H9 (cell line): Measurements from ENCODE around the gene ADAM30. TPM values are rescaled to one million over a fixed set of nuclear protein-coding genes. Genes with fewer than 3 reads are reported as not detected.

Experiments
- DNase-seq: peaks from one replicate; pipeline ENCODE4 v3.0.0-alpha.2; 2017
- H2AFZ ChIP-seq: one replicate; pipeline ENCODE4 v1.6.1; 2013; ENCODE audit warnings: mild to moderate bottlenecking, low read length, control low read depth, moderate library complexity
- H2AK5ac ChIP-seq: 2 replicates; pipeline ENCODE4 v1.6.1; 2013; ENCODE audit warnings: low read length, control low read depth, mixed read lengths; ENCODE audit not compliant: insufficient read length
- H2BK120ac ChIP-seq: one replicate; pipeline ENCODE4 v1.6.1; 2013; ENCODE audit warnings: low read depth, mild to moderate bottlenecking, low read length, control low read depth, inconsistent platforms; ENCODE audit not compliant: poor library complexity, severe bottlenecking
- H2BK12ac ChIP-seq: 2 replicates; pipeline ENCODE4 v1.6.1; 2013; ENCODE audit warnings: low read length, control low read depth, mixed read lengths, low read depth; ENCODE audit not compliant: insufficient read length
- H2BK15ac ChIP-seq: 2 replicates; pipeline ENCODE4 v1.6.1; 2013; ENCODE audit warnings: low read depth, low read length, control low read depth
- H2BK20ac ChIP-seq: one replicate; pipeline ENCODE4 v1.6.1; 2013; ENCODE audit warnings: low read depth, mild to moderate bottlenecking, low read length, control low read depth, inconsistent platforms; ENCODE audit not compliant: poor library complexity, severe bottlenecking
- H2BK5ac ChIP-seq: 2 replicates; pipeline ENCODE4 v1.6.1; 2013; ENCODE audit warnings: low read length, control low read depth, mixed read lengths; ENCODE audit not compliant: insufficient read length
- H3K14ac ChIP-seq: 2 replicates; pipeline ENCODE4 v1.6.1; 2013; ENCODE audit warnings: low read length, control low read depth; ENCODE audit not compliant: insufficient read depth
- H3K18ac ChIP-seq: 2 replicates; pipeline ENCODE4 v1.6.1; 2013; ENCODE audit warnings: low read depth, mild to moderate bottlenecking, mixed read lengths, low read length, control low read depth; ENCODE audit not compliant: insufficient read length
- H3K23ac ChIP-seq: 2 replicates; pipeline ENCODE4 v1.6.1; 2013; ENCODE audit warnings: low read length, control low read depth, mixed read lengths, low read depth; ENCODE audit not compliant: insufficient read length
- H3K23me2 ChIP-seq: 2 replicates; pipeline ENCODE4 v1.6.1; 2013; ENCODE audit warnings: low read depth, mild to moderate bottlenecking, mixed read lengths, low read length, control low read depth; ENCODE audit not compliant: insufficient read length, poor library complexity, severe bottlenecking
- H3K27ac ChIP-seq: 2 replicates; pipeline ENCODE4 v1.5.1; 2013; ENCODE audit warnings: low read length, control low read depth, mixed read lengths, low read depth; ENCODE audit not compliant: insufficient read length
- H3K27me3 ChIP-seq: 2 replicates; pipeline ENCODE4 v1.6.1; 2013; ENCODE audit warnings: low read length, control low read depth, inconsistent platforms; ENCODE audit not compliant: insufficient read depth
- H3K4ac ChIP-seq: 2 replicates; pipeline ENCODE4 v1.6.1; 2013; ENCODE audit warnings: low read depth, mild to moderate bottlenecking, control low read depth, inconsistent platforms, low read length, moderate library complexity
- H3K4me1 ChIP-seq: 2 replicates; pipeline ENCODE4 v1.6.1; 2013; ENCODE audit warnings: low read length, control low read depth, inconsistent platforms; ENCODE audit not compliant: insufficient read depth
- H3K4me2 ChIP-seq: 2 replicates; pipeline ENCODE4 v1.6.1; 2013; ENCODE audit warnings: low read length, control low read depth, mixed read lengths; ENCODE audit not compliant: insufficient read length, insufficient read depth
- H3K56ac ChIP-seq: 2 replicates; pipeline ENCODE4 v1.6.1; 2013; ENCODE audit warnings: low read depth, mild to moderate bottlenecking, mixed read lengths, low read length, control low read depth; ENCODE audit not compliant: insufficient read length
- H3K79me1 ChIP-seq: 2 replicates; pipeline ENCODE4 v1.6.1; 2013; ENCODE audit warnings: low read depth, mild to moderate bottlenecking, moderate library complexity, low read length, control low read depth, inconsistent platforms; ENCODE audit not compliant: insufficient read depth, poor library complexity, severe bottlenecking
- H3K79me2 ChIP-seq: 2 replicates; pipeline ENCODE4 v1.6.1; 2013; ENCODE audit warnings: low read length, control low read depth, inconsistent platforms; ENCODE audit not compliant: insufficient read depth
- H3K9ac ChIP-seq: 2 replicates; pipeline ENCODE4 v1.6.1; 2013; ENCODE audit warnings: low read length, control low read depth, mixed read lengths; ENCODE audit not compliant: insufficient read length; ENCODE audit errors: extremely low read depth
- H3K9me3 ChIP-seq: one replicate; pipeline ENCODE4 v1.6.1; 2013; ENCODE audit warnings: low read depth, low read length, inconsistent platforms; ENCODE audit not compliant: control insufficient read depth
- H3T11ph ChIP-seq: one replicate; pipeline ENCODE4 v1.6.1; 2013; ENCODE audit warnings: mild to moderate bottlenecking, low read length, control low read depth, inconsistent platforms
- H4K20me1 ChIP-seq: one replicate; pipeline ENCODE4 v1.6.1; 2013; ENCODE audit not compliant: control insufficient read depth, insufficient read length, insufficient read depth
- H4K5ac ChIP-seq: 2 replicates; pipeline ENCODE4 v1.6.1; 2013; ENCODE audit warnings: low read depth, mild to moderate bottlenecking, mixed read lengths, low read length, control low read depth; ENCODE audit not compliant: insufficient read length
- H4K8ac ChIP-seq: replicated peaks from 2 replicates; pipeline ENCODE4 v1.6.1; 2013; ENCODE audit warnings: low read length, control low read depth, mixed read lengths, low read depth; ENCODE audit not compliant: insufficient read length
- H4K91ac ChIP-seq: 2 replicates; pipeline ENCODE4 v1.6.1; 2013; ENCODE audit warnings: low read depth, mild to moderate bottlenecking, moderate library complexity, mixed read lengths, low read length, control low read depth; ENCODE audit not compliant: insufficient read length
- H3K27ac Mint-ChIP-seq, 3 experiments: 2 replicates in 2 of 3; 3 replicates in 1 of 3; pipeline ENCODE4 v1.8.0; 2020 to 2021; ENCODE audit warnings: mixed read lengths in 3 of 3, mild to moderate bottlenecking in 1 of 3, moderate library complexity in 1 of 3
- H3K27me3 Mint-ChIP-seq: 2 replicates; pipeline ENCODE4 v1.8.0; 2021; ENCODE audit warnings: low read depth, mild to moderate bottlenecking, moderate library complexity, mixed read lengths
- H3K36me3 Mint-ChIP-seq, 3 experiments: 2 replicates in 2 of 3; 3 replicates in 1 of 3; pipeline ENCODE4 v1.8.0; 2020 to 2021; ENCODE audit warnings: low read depth in 3 of 3, mixed read lengths in 3 of 3; ENCODE audit not compliant: insufficient read depth in 1 of 3
- H3K4me1 Mint-ChIP-seq, 2 experiments: 2 replicates each; pipeline ENCODE4 v1.8.0; 2020; ENCODE audit warnings: mixed read lengths in 2 of 2
- H3K4me3 Mint-ChIP-seq, 2 experiments: 2 replicates in 1 of 2; 3 replicates in 1 of 2; pipeline ENCODE4 v1.8.0; 2020 to 2021; ENCODE audit warnings: mild to moderate bottlenecking in 2 of 2, mixed read lengths in 2 of 2, moderate library complexity in 1 of 2
- H3K9me3 Mint-ChIP-seq, 2 experiments: 2 replicates in 1 of 2; 3 replicates in 1 of 2; pipeline ENCODE4 v1.8.0; 2020; ENCODE audit warnings: mild to moderate bottlenecking in 2 of 2, mixed read lengths in 2 of 2, moderate library complexity in 1 of 2
- CTCF ChIP-seq: fragments of 200-600 bp; sonication (generic); conservative IDR thresholded peaks from 3 replicates; pipeline ENCODE4 v1.8.0; 2021; ENCODE audit warnings: antibody characterized with exemption, mild to moderate bottlenecking
- WGBS: extraction: QIAGEN DNeasy Blood & Tissue Kit; methylation state at CpG from one replicate; pipeline ENCODE4 v1.1.7; 2013; ENCODE audit warnings: missing lambda C conversion rate, low lambda C conversion rate, mixed read lengths; ENCODE audit not compliant: insufficient read length; ENCODE audit errors: extremely low coverage; 5-methylcytosine and 5-hydroxymethylcytosine counted together
- total RNA-seq: library from RNA; stranded (reverse); gene quantifications from 2 replicates; pipeline ENCODE4 v1.2.1, GENCODE V29; 2021

The ADAM30 gene
- total RNA-seq, 1 experiment from 2014 or later: not detected

DNA sequence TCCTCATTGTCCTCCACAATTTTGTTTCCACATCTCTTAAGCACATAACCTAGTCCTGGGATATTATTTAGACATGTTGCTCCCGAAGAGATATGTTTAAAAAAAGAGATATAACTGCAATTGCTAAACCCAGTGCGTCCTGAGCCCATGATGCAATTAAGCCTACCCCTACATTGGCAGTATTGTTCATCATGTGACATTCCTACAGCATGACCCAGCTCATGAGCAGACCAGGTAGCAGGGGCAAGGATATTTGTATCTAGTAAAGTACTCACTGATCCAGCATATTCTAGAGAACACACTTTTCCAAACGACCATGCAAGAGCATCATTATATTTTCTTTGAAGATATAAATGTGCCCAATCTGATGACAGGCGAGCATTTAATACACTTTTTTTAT, 1.2 kb downstream of the ADAM30 start:
- no peaks in the 10 kb centered on the region for H3K9me3 Mint-ChIP-seq
- Histone ChIP-seq H3K23ac (no peak overlapping the region), H3T11ph (no peak overlapping the region), H3K9me3 (no peaks in the 10 kb centered on the region), H3K4ac (no peak overlapping the region), H3K79me1 (no peaks in the 10 kb centered on the region), H3K27me3 (no peaks in the 10 kb centered on the region; the same call in 1 of the 2 replicates), H2BK20ac (no peak overlapping the region), H3K9ac (no peak overlapping the region), H4K5ac (no peak overlapping the region), H4K20me1 (no peaks in the 10 kb centered on the region), H2BK12ac (no peak overlapping the region), H3K56ac (no peak overlapping the region), H2AFZ (no peak overlapping the region), H3K27ac (no peak overlapping the region), H3K4me1 (no peaks in the 10 kb centered on the region), H3K14ac (no peak overlapping the region), H3K18ac (no peak overlapping the region), H3K23me2 (no peaks in the 10 kb centered on the region), H2AK5ac (no peak overlapping the region), H4K91ac (no peak overlapping the region), H3K4me2 (no peak overlapping the region), H2BK120ac (no peak overlapping the region), H2BK5ac (no peak overlapping the region), H4K8ac (no peak overlapping the region), H3K79me2 (no peaks in the 10 kb centered on the region), H2BK15ac (no peak overlapping the region)
- H3K4me1 Mint-ChIP-seq: no peaks in the 10 kb centered on the region
- no peak for DNase-seq
- no peaks in the 10 kb centered on the region for H3K36me3 Mint-ChIP-seq
- no peak overlapping the region for H3K4me3 Mint-ChIP-seq
- no peak overlapping the region for H3K27ac Mint-ChIP-seq
- no peak for TF ChIP-seq CTCF
- WGBS: no CpG with 5 or more reads among the region's 4 CpGs
- peaks cover 6% of the 10 kb centered on the region for H3K27me3 Mint-ChIP-seq
